ENCODE measurements around the gene ZNF69.
"Not testable (repeated sequence)": the region's sequence is repeated elsewhere in the genome, so short reads cannot be mapped to it uniquely, and the experiment has no call there.

The ZNF69 gene

GRCh38 chr19:11921852-11922495 lies 34.4 kb downstream of the ZNF69 start:
- H3K27ac ChIP-seq: no peak overlapping the region
- no peak for TF ChIP-seq ZFX (IDR thresholded peaks at IDR 0.05; ENCODE audit: borderline replicate concordance)
- TF ChIP-seq CTCF (IDR thresholded peaks at IDR 0.05): no peak

GRCh38 chr19:11924886-11925650 lies 37.5 kb downstream of the ZNF69 start, which contains the start of gene ZNF700:
Gene ZNF700 (plus strand): TSS chr19:11925107. CDS start chr19:11925211, 104 bp downstream.
- no peak for TF ChIP-seq ZFX (IDR thresholded peaks at IDR 0.05; ENCODE audit: borderline replicate concordance)
- TF ChIP-seq CTCF (IDR thresholded peaks at IDR 0.05): no peak
- H3K27ac ChIP-seq: peak within 1 kb of the TSS; percentile 95

- H3K27ac ChIP-seq: peak overlapping the region; percentile 95
Observed at GRCh38 chr19:11925651-11926187, 38.1 kb downstream of the ZNF69 start.

- TF ChIP-seq ZFX (IDR thresholded peaks at IDR 0.05; ENCODE audit: borderline replicate concordance) (no peak), CTCF (IDR thresholded peaks at IDR 0.05) (no peak)
- no peak overlapping the region for H3K27ac ChIP-seq
Observed at GRCh38 chr19:11927227-11927626, 39.6 kb downstream of the ZNF69 start.

GRCh38 chr19:11931051-11931450 lies 43.5 kb downstream of the ZNF69 start:
- no peak overlapping the region for H3K27ac ChIP-seq
- TF ChIP-seq CTCF (IDR thresholded peaks at IDR 0.05) (no peak), ZFX (IDR thresholded peaks at IDR 0.05; ENCODE audit: borderline replicate concordance) (no peak)

- H3K27ac ChIP-seq: no peak overlapping the region
- no peak for TF ChIP-seq ZFX (IDR thresholded peaks at IDR 0.05; ENCODE audit: borderline replicate concordance)
- no peak for TF ChIP-seq CTCF (IDR thresholded peaks at IDR 0.05)
Observed at GRCh38 chr19:11931513-11931912, 43.9 kb downstream of the ZNF69 start.

- H3K27ac ChIP-seq: not testable (repeated sequence)
Observed at GRCh38 chr19:11935829-11936228, 48.2 kb downstream of the ZNF69 start.

- not testable (repeated sequence) for H3K27ac ChIP-seq
Observed at GRCh38 chr19:11938383-11938782, 50.8 kb downstream of the ZNF69 start.

GRCh38 chr19:11941361-11941887 lies 53.8 kb downstream of the ZNF69 start:
- not testable (repeated sequence) for H3K27ac ChIP-seq
